GM12892 (cell line): ENCODE results near the gene CDK2.
"Not testable (repeated sequence)": the region's sequence is repeated elsewhere in the genome, so short reads cannot be mapped to it uniquely, and the experiment has no call there.

Source experiments
- POLR2A ChIP-seq: IDR thresholded peaks from 2 replicates; pipeline ENCODE4 v1.6.1; 2011; ENCODE audit warnings: low read depth, low read length, control low read depth
- POLR2AphosphoS5 ChIP-seq: IDR thresholded peaks from 2 replicates; pipeline ENCODE4 v1.6.1; 2011; ENCODE audit warnings: low read depth, low read length, control low read depth
- TAF1 ChIP-seq: IDR thresholded peaks from 2 replicates; pipeline ENCODE4 v1.6.1; 2011; ENCODE audit warnings: low read depth, mild to moderate bottlenecking, control low read depth, low read length, borderline replicate concordance

- not testable (repeated sequence) for TF ChIP-seq POLR2A, POLR2AphosphoS5, TAF1
These were observed 32.9 kb downstream of the CDK2 start for GRCh38 chr12:55999522-55999921.
